Measurements from ENCODE around the gene SMIM41.

GRCh38 chr12:52038447-52038846, 41.1 kb upstream of the SMIM41 start:
- no peak for TF ChIP-seq POLR2A (IDR thresholded peaks at IDR 0.05)
- TF ChIP-seq CTCF (IDR thresholded peaks at IDR 0.05): no peak

All from sigmoid colon (tissue), 3 donors.